GM18505 (cell line): ENCODE results near the gene FNBP1L.

Source experiments
- ATAC-seq: cut with Tn5 transposase; IDR thresholded peaks from one replicate; pipeline ENCODE4 v1.9.1; 2021; ENCODE audit not compliant: unreplicated experiment
- POLR2A ChIP-seq: IDR thresholded peaks from 4 replicates; pipeline ENCODE4 v1.6.1; 2011; ENCODE audit warnings: borderline replicate concordance; ENCODE audit not compliant: insufficient read depth, insufficient read length; ENCODE audit errors: extremely low read depth

FNBP1L gene

GRCh38 chr1:93488207-93488606, 40.3 kb downstream of the FNBP1L start:
- no peak for TF ChIP-seq POLR2A
- ATAC-seq: no peak

- ATAC-seq: no peak
- TF ChIP-seq POLR2A: no peak
Observed at GRCh38 chr1:93489756-93490155, 41.8 kb downstream of the FNBP1L start.

DNA sequence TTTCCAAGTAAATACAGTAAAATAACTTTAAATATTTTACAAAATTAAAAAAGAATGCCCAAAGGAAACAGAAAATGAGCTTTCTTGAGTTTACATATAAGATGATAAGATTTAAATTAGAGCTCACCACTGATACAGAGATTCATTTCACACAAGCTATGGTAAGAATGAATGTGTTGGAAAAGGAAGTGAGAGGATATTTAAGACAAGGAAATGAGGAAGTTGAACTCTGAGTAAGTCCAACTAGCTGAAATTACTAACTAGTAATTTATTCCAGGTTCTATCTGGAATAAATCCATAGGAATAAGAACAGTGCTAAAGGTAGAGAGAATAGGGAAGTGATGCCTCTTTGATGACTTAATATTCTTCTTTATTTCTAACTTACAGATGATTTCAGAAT, 42.4 kb downstream of the FNBP1L start:
- TF ChIP-seq POLR2A: no peak
- ATAC-seq: no peak

DNA sequence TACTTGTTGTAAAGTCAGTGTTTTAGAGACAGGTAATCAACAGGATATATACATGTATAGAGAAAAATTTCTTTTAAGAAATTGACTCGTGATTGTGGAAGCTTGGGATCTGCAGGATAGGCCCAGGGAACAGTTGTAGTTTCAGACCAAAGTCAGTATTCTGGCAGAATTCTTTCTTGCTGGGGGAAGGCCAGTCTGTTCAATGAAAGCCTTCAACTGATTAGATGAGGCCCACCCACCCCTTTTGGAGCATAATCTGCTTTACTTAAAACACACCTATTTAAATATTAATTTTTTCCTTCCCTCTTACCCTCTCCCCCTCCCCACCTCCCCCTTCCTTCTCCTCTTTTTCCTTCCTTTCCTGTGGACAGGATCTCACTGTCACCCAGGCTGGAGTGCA, 48.0 kb downstream of the FNBP1L start:
- no peak for ATAC-seq
- no peak for TF ChIP-seq POLR2A

- TF ChIP-seq POLR2A: no peak
- ATAC-seq: no peak
Observed at GRCh38 chr1:93496520-93496919, 48.6 kb downstream of the FNBP1L start.

DNA sequence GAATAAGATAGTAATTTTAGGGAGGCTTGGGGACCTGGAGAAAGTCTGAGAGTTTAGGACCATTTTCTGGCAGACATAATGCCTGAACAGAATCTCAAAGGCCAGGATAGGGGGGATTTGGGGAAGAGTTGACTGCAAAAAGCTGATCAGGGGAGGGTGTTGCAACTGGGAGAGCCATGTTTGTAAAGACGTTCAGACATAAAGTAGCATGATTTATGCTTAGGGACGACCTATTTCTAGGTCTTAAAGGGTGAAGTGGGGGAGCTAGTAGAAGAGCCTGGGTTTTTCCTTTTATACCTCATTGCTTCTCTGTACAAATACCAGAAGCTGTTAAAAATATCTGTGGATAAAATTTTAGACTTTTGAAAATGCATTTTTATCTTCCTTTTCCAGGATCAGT, 51.2 kb downstream of the FNBP1L start:
- ATAC-seq: no peak
- no peak for TF ChIP-seq POLR2A

DNA sequence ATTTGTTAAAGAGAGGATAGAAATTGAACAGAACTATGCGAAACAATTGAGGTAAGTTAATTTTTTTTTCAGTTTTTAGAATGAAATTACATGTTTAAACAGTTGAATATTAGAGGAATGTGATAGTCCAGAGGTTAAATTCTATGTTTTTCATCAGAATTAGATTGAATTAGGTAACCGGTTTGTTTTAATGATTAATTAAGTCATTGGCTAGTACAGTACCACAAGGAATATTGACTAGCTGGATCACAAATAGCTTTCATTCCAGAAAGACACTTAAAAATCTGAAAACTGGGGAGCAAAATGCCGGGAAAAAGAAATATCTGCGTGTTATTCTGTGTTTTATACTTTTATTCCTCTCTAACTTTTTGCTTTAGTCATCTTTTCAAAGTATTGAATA, 51.6 kb downstream of the FNBP1L start:
- ATAC-seq: no peak
- no peak for TF ChIP-seq POLR2A

- ATAC-seq: no peak
- no peak for TF ChIP-seq POLR2A
Observed at GRCh38 chr1:93500275-93500674, 52.4 kb downstream of the FNBP1L start.

GRCh38 chr1:93501399-93501798, 53.5 kb downstream of the FNBP1L start:
- no peak for TF ChIP-seq POLR2A
- ATAC-seq: no peak

DNA sequence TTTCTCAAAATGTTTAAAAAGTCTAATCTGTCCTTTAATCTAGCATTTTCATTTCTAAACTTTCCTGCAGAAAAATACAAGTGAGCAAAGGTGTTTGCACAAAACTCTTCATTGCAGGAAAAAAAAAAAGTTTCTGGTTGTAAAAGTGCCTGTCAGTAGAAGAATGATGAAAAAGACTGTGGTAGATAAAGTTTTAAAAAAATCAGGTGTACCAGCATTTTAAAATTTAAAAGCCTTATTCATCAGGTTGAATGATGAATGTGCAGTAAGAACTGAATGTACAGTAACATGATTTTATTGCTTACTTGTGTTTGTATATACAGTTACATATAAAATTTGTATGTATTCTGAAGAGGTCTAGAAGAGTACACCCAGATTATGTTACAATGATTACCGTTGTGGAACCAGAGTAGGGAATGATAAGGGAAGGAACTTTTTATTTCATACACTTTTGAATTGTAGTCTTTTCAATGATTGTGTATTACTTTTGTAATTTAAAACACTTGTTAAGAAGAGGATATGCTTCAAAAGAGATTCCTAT, 54.0 kb downstream of the FNBP1L start:
- TF ChIP-seq POLR2A: no peak
- ATAC-seq: no peak

- no peak for TF ChIP-seq POLR2A
- no peak for ATAC-seq
Observed at GRCh38 chr1:93502571-93502970, 54.7 kb downstream of the FNBP1L start.

GRCh38 chr1:93503163-93503562, 55.2 kb downstream of the FNBP1L start:
- no peak for ATAC-seq
- TF ChIP-seq POLR2A: no peak

GRCh38 chr1:93503816-93504215, 55.9 kb downstream of the FNBP1L start:
- no peak for ATAC-seq
- TF ChIP-seq POLR2A: no peak

GRCh38 chr1:93504247-93505033, 56.5 kb downstream of the FNBP1L start:
- no peak for ATAC-seq
- no peak for TF ChIP-seq POLR2A
